ENCODE results near the gene NFATC1.

The NFATC1 gene

GRCh38 chr18:79547413-79548076, 151.8 kb downstream of the NFATC1 start:
- Histone ChIP-seq H3K4me3 (ENCODE audit: low read length) (no peak overlapping the region), H3K36me3 (ENCODE audit: insufficient read depth, low read depth, low read length) (no peaks in the 10 kb centered on the region), H3K4me1 (ENCODE audit: insufficient read depth, low read length) (no peaks in the 10 kb centered on the region), H3K9ac (ENCODE audit: low read depth, low read length) (no peak overlapping the region), H3K9me3 (ENCODE audit: insufficient read depth, low read depth, low read length) (no peaks in the 10 kb centered on the region), H3K27me3 (ENCODE audit: insufficient read depth, low read length) (no peaks in the 10 kb centered on the region), H3K27ac (ENCODE audit: low read length) (no peak overlapping the region)

GRCh38 chr18:79548077-79548450, 152.3 kb downstream of the NFATC1 start:
- Histone ChIP-seq H3K27me3 (ENCODE audit: insufficient read depth, low read length) (no peaks in the 10 kb centered on the region), H3K36me3 (ENCODE audit: insufficient read depth, low read depth, low read length) (no peaks in the 10 kb centered on the region), H3K9ac (ENCODE audit: low read depth, low read length) (no peak overlapping the region), H3K27ac (ENCODE audit: low read length) (no peak overlapping the region), H3K9me3 (ENCODE audit: insufficient read depth, low read depth, low read length) (no peaks in the 10 kb centered on the region), H3K4me1 (ENCODE audit: insufficient read depth, low read length) (no peaks in the 10 kb centered on the region), H3K4me3 (ENCODE audit: low read length) (no peak overlapping the region)

GRCh38 chr18:79548621-79548985, 152.9 kb downstream of the NFATC1 start:
- no peak overlapping the region for H3K9ac ChIP-seq (ENCODE audit: low read depth, low read length)
- H3K27me3 ChIP-seq (ENCODE audit: insufficient read depth, low read length) = no peaks in the 10 kb centered on the region
- H3K9me3 ChIP-seq (ENCODE audit: insufficient read depth, low read depth, low read length) = no peaks in the 10 kb centered on the region
- H3K4me3 ChIP-seq (ENCODE audit: low read length) = no peak overlapping the region
- H3K36me3 ChIP-seq (ENCODE audit: insufficient read depth, low read depth, low read length) = no peaks in the 10 kb centered on the region
- no peak overlapping the region for H3K27ac ChIP-seq (ENCODE audit: low read length)
- H3K4me1 ChIP-seq (ENCODE audit: insufficient read depth, low read length) = no peaks in the 10 kb centered on the region

- Histone ChIP-seq H3K4me3 (ENCODE audit: low read length) (no peak overlapping the region), H3K36me3 (ENCODE audit: insufficient read depth, low read depth, low read length) (no peaks in the 10 kb centered on the region), H3K4me1 (ENCODE audit: insufficient read depth, low read length) (no peaks in the 10 kb centered on the region), H3K9me3 (ENCODE audit: insufficient read depth, low read depth, low read length) (no peaks in the 10 kb centered on the region), H3K27me3 (ENCODE audit: insufficient read depth, low read length) (no peaks in the 10 kb centered on the region), H3K9ac (ENCODE audit: low read depth, low read length) (no peak overlapping the region), H3K27ac (ENCODE audit: low read length) (no peak overlapping the region)
Observed at GRCh38 chr18:79548986-79549637, 153.4 kb downstream of the NFATC1 start.

GRCh38 chr18:79549638-79550000, 153.9 kb downstream of the NFATC1 start:
- H3K9me3 ChIP-seq (ENCODE audit: insufficient read depth, low read depth, low read length) = no peaks in the 10 kb centered on the region
- no peaks in the 10 kb centered on the region for H3K36me3 ChIP-seq (ENCODE audit: insufficient read depth, low read depth, low read length)
- no peak overlapping the region for H3K9ac ChIP-seq (ENCODE audit: low read depth, low read length)
- H3K4me1 ChIP-seq (ENCODE audit: insufficient read depth, low read length) = no peaks in the 10 kb centered on the region
- H3K27ac ChIP-seq (ENCODE audit: low read length) = no peak overlapping the region
- H3K27me3 ChIP-seq (ENCODE audit: insufficient read depth, low read length) = no peaks in the 10 kb centered on the region
- no peak overlapping the region for H3K4me3 ChIP-seq (ENCODE audit: low read length)

- H3K4me3 ChIP-seq (ENCODE audit: low read length) = no peak overlapping the region
- no peak overlapping the region for H3K9ac ChIP-seq (ENCODE audit: low read depth, low read length)
- H3K36me3 ChIP-seq (ENCODE audit: insufficient read depth, low read depth, low read length) = no peaks in the 10 kb centered on the region
- no peaks in the 10 kb centered on the region for H3K27me3 ChIP-seq (ENCODE audit: insufficient read depth, low read length)
- no peaks in the 10 kb centered on the region for H3K9me3 ChIP-seq (ENCODE audit: insufficient read depth, low read depth, low read length)
- no peaks in the 10 kb centered on the region for H3K4me1 ChIP-seq (ENCODE audit: insufficient read depth, low read length)
- H3K27ac ChIP-seq (ENCODE audit: low read length) = no peak overlapping the region
Observed at GRCh38 chr18:79552140-79552631, 156.5 kb downstream of the NFATC1 start.

GRCh38 chr18:79552696-79553095, 157.0 kb downstream of the NFATC1 start:
- Histone ChIP-seq H3K27ac (ENCODE audit: low read length) (no peak overlapping the region), H3K36me3 (ENCODE audit: insufficient read depth, low read depth, low read length) (no peaks in the 10 kb centered on the region), H3K9me3 (ENCODE audit: insufficient read depth, low read depth, low read length) (no peaks in the 10 kb centered on the region), H3K27me3 (ENCODE audit: insufficient read depth, low read length) (no peaks in the 10 kb centered on the region), H3K4me3 (ENCODE audit: low read length) (no peak overlapping the region), H3K9ac (ENCODE audit: low read depth, low read length) (no peak overlapping the region), H3K4me1 (ENCODE audit: insufficient read depth, low read length) (no peaks in the 10 kb centered on the region)

GRCh38 chr18:79553154-79553553, 157.4 kb downstream of the NFATC1 start:
- Histone ChIP-seq H3K4me1 (ENCODE audit: insufficient read depth, low read length) (no peaks in the 10 kb centered on the region), H3K36me3 (ENCODE audit: insufficient read depth, low read depth, low read length) (no peaks in the 10 kb centered on the region), H3K27me3 (ENCODE audit: insufficient read depth, low read length) (no peaks in the 10 kb centered on the region), H3K9ac (ENCODE audit: low read depth, low read length) (no peak overlapping the region), H3K27ac (ENCODE audit: low read length) (no peak overlapping the region), H3K4me3 (ENCODE audit: low read length) (no peak overlapping the region), H3K9me3 (ENCODE audit: insufficient read depth, low read depth, low read length) (no peaks in the 10 kb centered on the region)

- H3K4me1 ChIP-seq (ENCODE audit: insufficient read depth, low read length) = no peaks in the 10 kb centered on the region
- no peaks in the 10 kb centered on the region for H3K9me3 ChIP-seq (ENCODE audit: insufficient read depth, low read depth, low read length)
- H3K36me3 ChIP-seq (ENCODE audit: insufficient read depth, low read depth, low read length) = no peaks in the 10 kb centered on the region
- no peak overlapping the region for H3K9ac ChIP-seq (ENCODE audit: low read depth, low read length)
- no peaks in the 10 kb centered on the region for H3K27me3 ChIP-seq (ENCODE audit: insufficient read depth, low read length)
- no peak overlapping the region for H3K27ac ChIP-seq (ENCODE audit: low read length)
- H3K4me3 ChIP-seq (ENCODE audit: low read length) = no peak overlapping the region
Observed at GRCh38 chr18:79553696-79554095, 158.0 kb downstream of the NFATC1 start.

- Histone ChIP-seq H3K27me3 (ENCODE audit: insufficient read depth, low read length) (no peaks in the 10 kb centered on the region), H3K9ac (ENCODE audit: low read depth, low read length) (no peak overlapping the region), H3K9me3 (ENCODE audit: insufficient read depth, low read depth, low read length) (no peaks in the 10 kb centered on the region), H3K4me3 (ENCODE audit: low read length) (no peak overlapping the region), H3K36me3 (ENCODE audit: insufficient read depth, low read depth, low read length) (no peaks in the 10 kb centered on the region), H3K27ac (ENCODE audit: low read length) (no peak overlapping the region), H3K4me1 (ENCODE audit: insufficient read depth, low read length) (no peaks in the 10 kb centered on the region)
Observed at GRCh38 chr18:79554321-79554720, 158.6 kb downstream of the NFATC1 start.

GRCh38 chr18:79554945-79555645, 159.4 kb downstream of the NFATC1 start:
- no peak overlapping the region for H3K9ac ChIP-seq (ENCODE audit: low read depth, low read length)

GRCh38 chr18:79555885-79556284, 160.2 kb downstream of the NFATC1 start:
- Histone ChIP-seq H3K9ac (ENCODE audit: low read depth, low read length) (no peak overlapping the region), H3K27me3 (ENCODE audit: insufficient read depth, low read length) (no peaks in the 10 kb centered on the region), H3K9me3 (ENCODE audit: insufficient read depth, low read depth, low read length) (no peaks in the 10 kb centered on the region), H3K4me3 (ENCODE audit: low read length) (no peak overlapping the region), H3K4me1 (ENCODE audit: insufficient read depth, low read length) (no peaks in the 10 kb centered on the region), H3K27ac (ENCODE audit: low read length) (no peak overlapping the region), H3K36me3 (ENCODE audit: insufficient read depth, low read depth, low read length) (no peaks in the 10 kb centered on the region)

More at GRCh38 chr18:79554945-79555645, 159.4 kb downstream of the NFATC1 start:
- Histone ChIP-seq H3K36me3 (ENCODE audit: insufficient read depth, low read depth, low read length) (no peaks in the 10 kb centered on the region), H3K27ac (ENCODE audit: low read length) (no peak overlapping the region), H3K9me3 (ENCODE audit: insufficient read depth, low read depth, low read length) (no peaks in the 10 kb centered on the region), H3K4me1 (ENCODE audit: insufficient read depth, low read length) (no peaks in the 10 kb centered on the region), H3K27me3 (ENCODE audit: insufficient read depth, low read length) (no peaks in the 10 kb centered on the region), H3K4me3 (ENCODE audit: low read length) (no peak overlapping the region)
